Measurements from ENCODE around the gene RIPOR3.
"Not testable (repeated sequence)": the region's sequence is repeated elsewhere in the genome, so short reads cannot be mapped to it uniquely, and the experiment has no call there.

The RIPOR3 gene

DNA sequence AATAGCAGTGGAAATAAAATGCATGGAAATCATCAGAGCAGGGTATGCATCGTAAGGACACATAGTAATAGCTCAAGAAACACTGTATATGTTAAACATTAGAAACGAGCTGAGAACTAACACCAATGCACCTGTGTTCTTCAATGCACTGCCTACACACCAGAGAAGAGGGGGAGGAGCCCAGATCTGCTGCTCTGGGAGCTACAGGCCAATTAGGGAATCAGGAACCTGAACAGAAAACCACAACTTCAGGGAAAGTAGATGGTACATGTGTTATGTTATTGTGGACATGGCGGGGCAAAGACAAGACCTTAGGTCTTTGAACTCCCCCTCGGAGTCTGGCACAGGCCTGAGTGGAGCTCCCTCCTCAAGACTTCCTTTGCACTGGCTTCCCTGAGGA is 39.7 kb downstream of the RIPOR3 start:
- no peak for DNase-seq

DNA sequence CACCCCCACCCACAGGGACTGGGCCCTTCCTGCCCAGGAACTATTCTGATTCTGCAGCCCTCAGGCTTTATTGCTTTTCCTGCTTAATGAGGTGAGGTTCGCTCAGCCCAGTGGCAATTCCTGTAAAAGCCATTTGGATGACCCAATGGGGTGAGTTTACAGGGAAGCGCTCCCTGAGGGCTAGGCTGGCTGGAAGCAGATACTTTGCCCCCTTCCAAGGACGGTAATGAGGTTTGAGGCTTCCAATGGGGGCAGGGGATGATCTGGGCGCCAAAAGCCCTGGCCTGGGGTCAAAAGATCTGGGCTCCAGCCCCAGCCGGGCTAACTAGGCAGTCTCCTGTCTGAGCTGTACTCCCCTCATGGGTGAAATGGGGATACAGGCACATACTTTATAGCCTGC is 41.8 kb downstream of the RIPOR3 start:
- DNase-seq: no peak

DNA sequence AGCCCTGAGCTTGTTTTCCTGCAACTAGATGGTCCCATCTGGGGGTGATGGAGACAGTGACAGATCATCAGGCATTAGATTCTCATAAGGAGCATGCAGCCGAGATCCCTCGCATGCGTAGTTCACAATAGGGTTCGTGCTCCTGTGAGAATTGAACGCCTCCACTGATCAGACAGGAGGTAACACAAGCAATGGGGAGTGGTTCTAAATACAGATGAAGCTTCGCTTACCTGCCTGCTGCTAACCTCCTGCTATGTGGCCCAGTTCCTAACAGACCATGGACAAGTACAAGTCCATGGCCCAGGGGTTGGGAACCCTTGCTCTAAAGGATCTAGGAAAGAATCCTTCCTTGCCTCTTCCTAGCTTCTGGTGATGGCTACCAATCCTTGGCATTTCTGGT is 42.7 kb downstream of the RIPOR3 start:
- DNase-seq: no peak

- DNase-seq: no peak
Measured at GRCh38 chr20:50646483-50646996, 44.8 kb downstream of the RIPOR3 start.

DNA sequence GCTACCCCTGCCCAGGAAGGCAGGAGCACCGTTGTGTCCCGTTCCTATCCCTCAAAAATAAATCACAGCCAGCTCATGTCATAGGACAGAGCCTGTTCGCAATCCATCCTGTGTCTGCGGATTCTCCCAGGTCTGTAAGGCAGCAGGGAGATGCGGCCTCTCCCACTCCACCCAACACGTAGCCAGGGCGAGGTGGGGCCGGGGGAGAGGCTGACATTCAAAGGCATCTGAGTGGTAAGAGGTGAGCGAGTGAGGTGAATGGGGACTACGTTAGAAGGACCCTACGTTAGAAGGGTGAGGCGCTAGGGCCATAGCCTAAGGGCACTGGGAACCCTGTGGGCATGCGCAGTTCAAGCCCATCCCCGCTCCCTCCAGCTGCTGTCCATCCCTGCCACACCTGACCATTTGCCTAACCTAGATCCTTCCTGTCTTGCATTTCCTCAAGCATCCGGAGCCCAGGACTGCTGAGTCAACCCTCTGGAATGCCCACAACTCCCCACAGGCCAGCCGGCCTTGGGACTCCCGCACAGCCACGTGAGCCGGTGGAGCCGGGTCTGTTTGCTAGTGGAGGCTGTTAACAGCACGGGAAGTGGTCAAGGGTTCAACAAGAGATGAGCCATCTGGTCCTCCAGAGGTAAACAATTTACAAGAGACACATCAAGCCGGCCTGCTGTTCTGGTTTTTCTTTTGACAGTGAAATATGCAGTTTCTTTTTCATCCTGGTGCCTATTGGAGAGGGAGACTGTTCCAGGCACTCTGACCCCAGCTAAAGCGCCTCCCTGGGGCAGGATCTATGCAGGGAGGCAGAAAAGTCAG is 45.9 kb downstream of the RIPOR3 start:
- no peak for DNase-seq

DNA sequence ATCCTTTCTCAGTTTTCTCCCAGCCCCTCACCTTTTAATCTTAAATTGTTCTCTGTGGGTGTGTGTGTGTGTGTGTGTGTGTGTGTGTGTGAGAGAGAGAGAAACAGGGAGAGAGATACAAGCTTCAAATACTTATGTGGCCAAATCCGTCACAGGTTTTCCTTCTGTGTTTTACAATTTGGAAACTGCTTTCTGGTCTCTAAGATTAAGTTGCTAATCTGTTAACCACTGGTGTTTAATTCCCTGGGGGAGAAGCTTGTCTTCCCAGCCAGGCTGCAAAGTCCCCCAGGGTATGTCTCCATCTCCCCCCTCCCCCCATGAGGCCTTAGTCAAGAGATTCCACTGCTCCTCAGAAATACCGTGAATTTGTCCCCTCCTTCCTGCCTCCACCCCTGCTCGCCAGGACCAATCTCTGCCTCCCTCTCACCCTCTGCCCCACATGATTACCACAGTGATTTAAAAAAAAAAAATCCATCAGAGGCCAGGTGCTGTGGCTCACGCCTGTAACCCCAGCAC is 49.0 kb downstream of the RIPOR3 start:
- no peak for DNase-seq

DNA sequence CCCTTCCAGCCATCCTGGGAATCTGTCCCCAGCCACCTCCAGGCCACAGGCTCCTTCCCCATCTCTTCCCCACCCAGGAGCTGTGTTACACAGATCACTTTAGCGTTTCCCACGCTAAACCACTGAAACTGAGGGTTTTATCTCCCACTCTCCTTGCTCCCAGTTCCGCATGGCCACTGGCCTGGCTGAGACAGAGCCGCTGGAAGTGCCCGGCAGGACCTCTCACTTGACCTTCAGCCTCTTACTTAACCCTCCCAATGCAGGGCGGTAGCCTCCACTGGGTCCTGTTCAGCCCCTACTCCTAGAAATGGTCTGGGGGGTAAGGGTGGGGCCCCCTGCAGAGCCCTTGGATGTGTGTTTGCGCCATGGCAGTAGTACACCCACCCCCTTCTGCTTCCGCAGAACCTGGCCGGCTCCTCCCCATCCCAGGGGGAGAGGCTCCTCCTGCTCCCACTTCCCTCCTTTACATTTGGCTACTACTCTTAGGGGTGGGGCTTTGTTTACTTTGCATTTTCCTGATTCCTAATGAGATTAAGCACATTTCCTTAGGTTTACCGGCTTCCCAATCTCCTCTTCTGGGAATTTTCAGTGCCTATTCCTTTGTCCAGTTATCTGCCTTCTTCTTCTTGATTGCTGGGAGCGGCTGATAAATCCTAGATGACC is 49.6 kb downstream of the RIPOR3 start:
- DNase-seq: peak in 1 of 2 experiments; percentile 27

- not testable (repeated sequence) for DNase-seq
Measured at GRCh38 chr20:50639971-50640711, 51.2 kb downstream of the RIPOR3 start.

DNA sequence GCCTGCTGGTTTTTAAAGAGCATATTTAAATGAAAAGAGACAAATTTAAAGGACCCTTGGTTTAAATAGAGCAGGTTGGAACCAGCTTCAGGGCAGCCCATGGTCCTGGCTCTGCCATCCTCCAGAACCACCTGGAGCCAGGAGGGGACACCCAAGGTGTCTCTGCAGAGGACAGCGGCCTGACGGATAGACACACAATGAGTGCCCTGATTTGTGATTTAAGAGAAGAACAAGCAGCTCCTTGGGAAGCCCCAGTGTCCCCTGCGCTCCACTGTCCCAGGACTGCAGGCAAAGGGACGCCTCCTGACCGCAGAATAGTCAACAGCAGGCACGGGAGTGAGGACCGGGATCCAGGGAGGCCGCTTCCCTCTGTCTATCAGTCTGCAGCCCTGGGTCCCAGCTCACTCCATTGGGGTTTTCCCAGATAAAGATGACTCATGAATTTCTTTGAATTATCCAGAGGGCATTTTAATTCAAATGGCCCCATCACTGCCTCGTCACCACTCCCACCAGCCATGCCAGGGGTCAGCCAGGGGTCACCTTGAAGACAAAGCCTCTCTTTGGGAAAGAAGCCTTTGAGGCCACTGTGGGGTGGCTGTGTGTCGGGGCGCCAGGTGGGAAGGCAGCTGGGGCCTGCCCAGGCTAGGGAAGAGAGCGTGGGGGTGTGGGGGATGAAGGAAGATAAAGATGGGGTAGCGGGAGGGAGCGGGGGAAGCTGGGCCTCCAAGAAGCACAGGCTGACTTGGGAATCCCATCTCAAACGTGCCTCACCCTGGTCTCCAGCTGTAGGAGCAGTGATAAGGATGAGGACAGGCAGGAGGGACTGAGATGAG is 53.1 kb downstream of the RIPOR3 start:
- not testable (repeated sequence) for DNase-seq

GRCh38 chr20:50636601-50637540 is 54.5 kb downstream of the RIPOR3 start:
- DNase-seq: no peak

- DNase-seq: peak; percentile 53 to 84
Measured at GRCh38 chr20:50635676-50636600, 55.4 kb downstream of the RIPOR3 start.

- DNase-seq: no peak
Measured at GRCh38 chr20:50635014-50635557, 56.3 kb downstream of the RIPOR3 start.

- DNase-seq: no peak
Measured at GRCh38 chr20:50634191-50634590, 57.2 kb downstream of the RIPOR3 start.

- DNase-seq: no peak
Measured at GRCh38 chr20:50633361-50633760, 58.0 kb downstream of the RIPOR3 start.

- no peak for DNase-seq
Measured at GRCh38 chr20:50632701-50633100, 58.6 kb downstream of the RIPOR3 start.

DNA sequence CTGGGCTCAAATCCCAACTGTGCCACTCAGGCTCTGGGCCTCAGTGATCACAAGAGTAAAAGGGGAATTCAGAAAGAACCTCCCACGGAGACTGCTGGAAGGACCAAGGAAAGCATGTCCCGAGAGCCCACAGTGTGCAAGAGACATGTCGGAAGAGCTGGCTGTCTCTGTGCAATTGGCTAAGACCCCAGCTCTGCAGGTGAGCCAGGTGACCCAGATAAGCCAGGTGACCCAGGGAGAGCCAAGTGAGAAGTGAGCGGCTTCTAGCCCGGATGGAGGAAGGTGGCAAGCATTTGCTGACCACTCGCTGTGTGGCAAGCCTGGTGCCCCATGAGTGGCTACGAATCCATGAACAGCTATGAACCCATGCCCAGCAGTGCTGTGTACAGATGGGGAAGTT is 59.1 kb downstream of the RIPOR3 start:
- no peak for DNase-seq

DNA sequence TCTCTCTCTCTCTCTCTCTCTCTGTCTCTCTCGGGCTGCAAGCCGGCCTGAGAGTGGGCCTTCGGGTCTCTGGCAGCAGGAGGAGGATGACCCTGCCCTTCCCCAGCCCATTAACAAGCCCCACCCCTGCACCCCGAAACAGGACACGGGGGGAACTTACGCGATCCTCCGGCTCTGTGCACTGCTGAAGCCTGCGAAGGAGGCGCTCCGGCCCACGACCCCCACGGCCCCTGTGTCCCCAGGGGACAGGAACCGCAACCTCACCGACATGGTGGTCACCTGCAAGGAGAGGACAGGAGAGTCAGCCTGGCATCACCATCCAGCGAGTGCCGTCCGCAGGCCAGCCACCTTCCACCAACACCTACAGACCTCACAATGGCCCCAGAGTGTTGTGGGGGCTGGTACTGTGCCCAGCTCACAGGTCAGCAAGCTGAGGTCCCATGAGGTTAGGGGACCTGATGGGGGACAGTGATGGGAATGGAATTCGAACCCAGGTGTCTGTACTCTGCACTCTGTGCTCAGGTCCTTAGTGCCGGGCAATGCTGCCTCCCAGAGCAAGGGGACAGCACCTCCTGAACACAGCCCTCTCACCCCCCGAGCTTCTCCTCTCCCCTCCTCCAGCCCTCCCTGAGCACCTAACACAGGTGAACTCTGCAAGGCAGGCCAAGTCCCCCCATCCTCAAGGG is 60.6 kb downstream of the RIPOR3 start:
- no peak for DNase-seq

DNA sequence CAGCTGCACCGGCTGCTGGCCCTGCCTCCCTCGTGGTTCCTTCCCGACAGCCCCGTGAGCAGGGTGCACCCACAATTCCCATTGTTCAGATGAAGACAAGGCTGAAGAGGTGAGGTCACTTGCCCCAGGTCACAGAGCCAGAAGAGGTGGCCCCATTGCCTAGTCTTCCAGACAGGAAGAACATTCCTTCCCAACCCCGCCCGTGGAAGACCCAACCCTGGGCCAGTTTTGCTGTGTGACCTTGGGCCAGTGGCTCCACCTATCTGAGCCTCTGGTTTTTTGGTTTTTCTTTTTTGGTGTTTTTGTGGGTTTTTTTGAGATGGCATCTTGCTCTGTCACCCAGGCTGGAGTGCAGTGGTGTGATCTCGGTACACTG is 61.7 kb downstream of the RIPOR3 start:
- DNase-seq: no peak

Data from NCI-H526 (cell line).